Posterior cingulate gyrus (tissue), 11 donors: ENCODE results near the gene CTNNA2.
A peak's percentile ranks its signal among the peaks of the same experiment; 100 is the strongest.

Experiments used
- DNase-seq, 10 donors: peaks; one replicate each; pipeline versions ENCODE4 v3.0.0 to v3.0.0-alpha.2; 2020 to 2021; ENCODE audit warnings: mixed read lengths in 3 of 10
- intact Hi-C: fragments of 100-400 bp; cut with DNase I; formaldehyde crosslinking; loops from one replicate; pipeline ENCODE4 v1.15.1; 2023

Gene CTNNA2

GRCh38 chr2:79697200-79697599 is 184.3 kb downstream of the CTNNA2 start:
- DNase-seq: no peak
- intact Hi-C loops: no loop called here

GRCh38 chr2:79700651-79701050 is 187.8 kb downstream of the CTNNA2 start:
- intact Hi-C loops: no loop called here

GRCh38 chr2:79702905-79703304 is 190.1 kb downstream of the CTNNA2 start:
- DNase-seq: no peak
- intact Hi-C loops: no loop called here

More at GRCh38 chr2:79700651-79701050, 187.8 kb downstream of the CTNNA2 start:
- DNase-seq: no peak

GRCh38 chr2:79711098-79711497 is 198.2 kb downstream of the CTNNA2 start:
- intact Hi-C loops: no loop called here
- no peak for DNase-seq

- DNase-seq: peak in 1 of 10 donors; percentile 26
- intact Hi-C loops: no loop called here
Measured at GRCh38 chr2:79713131-79713785, 200.4 kb downstream of the CTNNA2 start.

- DNase-seq: no peak
- intact Hi-C loops: no loop called here
Measured at GRCh38 chr2:79714283-79714682, 201.4 kb downstream of the CTNNA2 start.

GRCh38 chr2:79715338-79715737 is 202.5 kb downstream of the CTNNA2 start:
- intact Hi-C loops: no loop called here
- no peak for DNase-seq

GRCh38 chr2:79716266-79716665 is 203.4 kb downstream of the CTNNA2 start:
- intact Hi-C loops: no loop called here
- no peak for DNase-seq

GRCh38 chr2:79717364-79718007 is 204.6 kb downstream of the CTNNA2 start:
- intact Hi-C loops: no loop called here
- no peak for DNase-seq

- no peak for DNase-seq
- intact Hi-C loops: no loop called here
Measured at GRCh38 chr2:79721061-79721460, 208.2 kb downstream of the CTNNA2 start.

- DNase-seq: no peak
- intact Hi-C loops: no loop called here
Measured at GRCh38 chr2:79721966-79722365, 209.1 kb downstream of the CTNNA2 start.

- DNase-seq: no peak
- intact Hi-C loops: no loop called here
Measured at GRCh38 chr2:79723830-79724229, 211.0 kb downstream of the CTNNA2 start.

GRCh38 chr2:79729532-79729931 is 216.7 kb downstream of the CTNNA2 start:
- no peak for DNase-seq
- intact Hi-C loops: no loop called here

GRCh38 chr2:79734518-79734917 is 221.7 kb downstream of the CTNNA2 start:
- intact Hi-C loops: no loop called here

GRCh38 chr2:79740879-79741443 is 228.1 kb downstream of the CTNNA2 start:
- DNase-seq: no peak
- intact Hi-C loops: loop anchor here (5.0 kb wide), 1 partner anchor 116 kb away; no protein-coding TSS in a partner anchor

More at GRCh38 chr2:79734518-79734917, 221.7 kb downstream of the CTNNA2 start:
- no peak for DNase-seq

- no peak for DNase-seq
- intact Hi-C loops: no loop called here
Measured at GRCh38 chr2:79750321-79750720, 237.5 kb downstream of the CTNNA2 start.

- intact Hi-C loops: no loop called here
- no peak for DNase-seq
Measured at GRCh38 chr2:79757526-79757925, 244.7 kb downstream of the CTNNA2 start.

- DNase-seq: no peak
- intact Hi-C loops: no loop called here
Measured at GRCh38 chr2:79758042-79758441, 245.2 kb downstream of the CTNNA2 start.

GRCh38 chr2:79758749-79759282 is 246.0 kb downstream of the CTNNA2 start:
- no peak for DNase-seq
- intact Hi-C loops: no loop called here

GRCh38 chr2:79770926-79771325 is 258.1 kb downstream of the CTNNA2 start:
- no peak for DNase-seq
- intact Hi-C loops: no loop called here

- intact Hi-C loops: no loop called here
- DNase-seq: peak in 1 of 10 donors; percentile 53
Measured at GRCh38 chr2:79771493-79771892, 258.6 kb downstream of the CTNNA2 start.

GRCh38 chr2:79774016-79774415 is 261.2 kb downstream of the CTNNA2 start:
- intact Hi-C loops: no loop called here
- no peak for DNase-seq
